Measurements from ENCODE around the gene LRRC9. TPM values are rescaled to one million over a fixed set of nuclear protein-coding genes. Genes with fewer than 3 reads are reported as not detected.

Gene LRRC9
- total RNA-seq, result not detected

DNA sequence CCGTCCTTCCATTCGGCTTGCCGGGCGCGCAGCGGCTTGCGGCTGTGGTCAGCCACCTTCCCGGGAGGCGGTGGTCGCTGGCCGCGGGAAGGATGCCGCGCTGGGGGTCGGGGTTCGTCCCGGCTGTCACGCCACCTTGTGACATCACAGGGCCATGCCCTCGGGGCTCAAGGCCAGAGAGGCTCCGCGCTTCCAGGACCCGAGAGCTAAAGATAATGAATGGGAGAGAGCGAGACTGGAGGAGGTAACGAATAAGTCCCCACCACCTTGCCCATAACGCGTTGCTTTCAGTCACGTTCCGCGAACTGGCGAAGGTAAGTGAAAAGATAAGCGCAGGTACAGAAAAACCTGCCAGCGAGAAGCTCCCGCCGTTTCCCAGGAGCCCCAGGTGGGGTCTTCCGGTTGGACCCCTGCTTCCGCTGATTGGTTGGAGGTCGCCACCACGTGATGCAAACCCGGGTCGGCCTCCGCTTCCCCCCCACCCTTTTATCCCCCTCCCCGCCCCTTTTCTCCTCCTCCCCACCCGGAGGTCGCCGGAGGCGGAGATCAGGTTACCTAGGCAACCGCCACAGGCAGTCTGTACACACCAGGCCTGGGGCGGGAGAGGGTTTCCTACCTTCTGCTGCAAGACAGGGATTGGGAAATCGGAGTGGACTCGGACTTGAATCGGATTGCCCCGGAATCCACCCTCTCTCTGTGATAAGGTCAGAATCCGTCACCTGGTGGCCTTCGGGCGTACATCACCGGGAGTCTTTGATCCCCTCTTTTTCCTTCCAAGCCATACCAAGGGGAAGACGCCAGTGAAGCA is at the start of gene LRRC9:
LRRC9 (plus strand) TSS at position 575 of the 808 bp plus-strand sequence.

DNA sequence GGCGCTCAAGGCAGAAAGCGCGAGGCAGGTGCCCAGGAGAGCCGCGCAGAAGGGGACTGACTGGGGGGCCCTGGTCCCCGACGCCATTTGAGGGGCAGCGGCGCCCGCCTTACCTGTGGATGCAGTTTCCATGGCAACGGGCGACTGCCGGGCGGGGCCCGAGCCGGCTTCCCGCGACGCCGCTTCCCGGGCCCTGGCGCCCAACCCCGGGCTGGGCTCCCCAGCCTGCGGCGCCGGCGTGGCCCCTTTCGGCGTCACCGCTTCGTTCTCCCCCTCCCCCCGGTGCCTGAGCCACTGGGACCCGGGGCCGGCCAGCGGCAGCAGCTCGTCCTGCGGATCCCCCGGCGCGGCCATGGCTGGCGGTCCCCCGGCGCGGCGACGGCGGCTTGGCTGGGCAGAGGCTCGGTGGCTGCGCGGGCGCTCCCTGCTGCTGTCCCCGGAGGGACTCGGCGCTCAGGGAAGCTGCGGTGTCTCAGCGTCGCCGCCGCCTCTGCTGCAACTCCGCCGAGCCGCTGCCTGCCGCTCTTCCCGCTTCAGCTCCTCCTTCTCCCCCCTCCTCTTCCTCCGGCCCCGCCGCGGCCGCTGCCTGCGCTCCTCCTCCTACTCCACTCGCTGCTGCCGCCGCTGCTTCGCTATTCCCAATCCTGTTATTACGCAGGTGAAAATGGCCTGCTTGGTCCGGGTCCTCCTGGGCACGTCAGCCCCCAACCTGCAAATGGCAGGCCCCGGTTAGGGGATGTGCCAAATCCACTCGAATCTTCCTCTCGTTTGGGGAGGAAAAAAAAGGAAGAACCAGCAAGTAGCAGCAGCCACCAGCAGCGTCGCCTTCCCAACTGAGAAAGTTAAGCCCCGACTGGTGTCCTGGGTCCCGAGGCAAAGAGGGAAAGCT is 49.4 kb upstream of the LRRC9 start, which contains the start of gene RTN1:
RTN1 (minus strand) TSS at position 500 of the 889 bp plus-strand sequence; CDS start at position 354, 146 bp downstream.

DNA sequence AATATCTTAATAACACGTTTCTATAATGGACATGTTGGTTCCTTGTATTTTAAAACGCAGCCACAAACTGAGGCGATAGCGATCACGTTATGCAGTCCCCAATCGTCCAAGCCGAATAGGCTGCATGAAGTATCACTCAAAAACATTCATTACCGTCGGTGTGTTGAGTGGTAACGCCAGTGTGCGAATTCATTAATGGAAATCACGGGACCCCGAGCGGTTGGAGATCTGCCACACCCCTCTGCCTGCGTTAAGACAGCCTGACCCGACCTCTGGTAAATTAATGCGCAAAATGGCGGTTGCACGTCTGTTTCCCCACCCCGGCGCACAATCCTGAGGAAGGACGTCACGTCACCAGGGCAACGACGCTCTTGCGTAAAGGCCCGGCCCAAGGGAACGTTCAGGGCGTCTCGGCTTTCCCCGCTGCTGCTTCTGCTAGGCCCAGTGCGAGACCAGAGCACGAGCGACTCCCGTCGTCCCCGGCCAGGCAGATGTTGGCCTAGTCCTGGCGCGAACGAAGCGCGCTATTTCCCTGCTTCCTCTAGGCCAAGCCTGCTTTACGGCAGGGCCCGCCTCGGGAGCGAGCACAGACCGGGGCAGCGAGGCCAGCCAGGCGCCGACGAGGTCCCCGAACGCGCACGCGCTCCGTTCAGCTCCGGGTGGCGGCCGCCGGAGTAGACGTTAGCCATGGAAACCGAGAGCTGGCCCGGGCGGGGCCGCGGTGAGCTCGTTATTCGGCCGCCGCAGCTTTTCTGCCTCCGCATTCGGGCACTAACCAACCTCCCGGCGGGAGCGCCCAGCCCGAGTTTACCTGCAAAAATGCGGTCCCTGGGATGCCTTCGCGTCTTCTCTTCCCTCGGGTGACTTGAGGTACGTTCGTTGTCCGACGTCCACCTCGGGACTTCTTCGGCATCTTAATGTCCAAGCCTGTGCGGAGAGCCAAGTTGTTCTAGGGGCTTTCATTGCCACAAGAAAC is 171.9 kb downstream of the LRRC9 start, which contains the start of gene PCNX4:
PCNX4 (plus strand) TSS at position 374 of the 976 bp plus-strand sequence. CDS start 15,716 bp downstream, outside the sequence.

Other genes starting within 250 kb of the LRRC9 start
- under 1 TPM; under 0.01 to 0.34 TPM for gene RTN1, start 49.4 kb upstream of the LRRC9 start, total RNA-seq
- gene PCNX4, start 171.8 kb downstream of the LRRC9 start, total RNA-seq, result 10 to 100 TPM; 61.6 to 77.1 TPM
- gene DHRS7, start 245.3 kb downstream of the LRRC9 start, total RNA-seq, result 10 to 100 TPM; 75.0 to 90.2 TPM